Measurements from ENCODE around the gene SPATC1L.
"Not testable (repeated sequence)": the region's sequence is repeated elsewhere in the genome, so short reads cannot be mapped to it uniquely, and the experiment has no call there.

The SPATC1L gene

GRCh38 chr21:46183910-46184624 lies at the start of gene SPATC1L:
Gene SPATC1L, minus strand, starts transcription at chr21:46184459. Its CDS starts 1,643 bp downstream, at chr21:46182816.
- peak; percentile 72 for DNase-seq

GRCh38 chr21:46229923-46230260 lies 45.6 kb upstream of the SPATC1L start:
- no peak for DNase-seq

GRCh38 chr21:46229133-46229922 lies 45.1 kb upstream of the SPATC1L start:
- no peak for DNase-seq

GRCh38 chr21:46228345-46229051 lies 44.2 kb upstream of the SPATC1L start, which contains the start of gene LSS:
Gene LSS, minus strand, starts transcription at chr21:46228774. Its CDS starts 29 bp downstream, at chr21:46228745.
- peak; percentile 98 for DNase-seq

GRCh38 chr21:46227811-46228344 lies 43.6 kb upstream of the SPATC1L start:
- no peak for DNase-seq

- DNase-seq: peak; percentile 6
These were observed 42.8 kb upstream of the SPATC1L start for GRCh38 chr21:46226920-46227599.

GRCh38 chr21:46226146-46226545 lies 41.9 kb upstream of the SPATC1L start:
- no peak for DNase-seq

GRCh38 chr21:46223661-46224060 lies 39.4 kb upstream of the SPATC1L start:
- not testable (repeated sequence) for DNase-seq

- no peak for DNase-seq
These were observed 39.0 kb upstream of the SPATC1L start for GRCh38 chr21:46223217-46223616.

GRCh38 chr21:46222436-46223116 lies 38.3 kb upstream of the SPATC1L start:
- no peak for DNase-seq

- no peak for DNase-seq
These were observed 37.6 kb upstream of the SPATC1L start for GRCh38 chr21:46221664-46222435.

GRCh38 chr21:46220847-46221246 lies 36.6 kb upstream of the SPATC1L start:
- DNase-seq: no peak

GRCh38 chr21:46220275-46220810 lies 36.1 kb upstream of the SPATC1L start:
- no peak for DNase-seq

GRCh38 chr21:46219591-46220239 lies 35.5 kb upstream of the SPATC1L start:
- no peak for DNase-seq

GRCh38 chr21:46218906-46219590 lies 34.8 kb upstream of the SPATC1L start:
- no peak for DNase-seq

GRCh38 chr21:46217511-46218196 lies 33.4 kb upstream of the SPATC1L start:
- DNase-seq: no peak

- no peak for DNase-seq
These were observed 32.0 kb upstream of the SPATC1L start for GRCh38 chr21:46216132-46216747.

GRCh38 chr21:46215436-46216131 lies 31.3 kb upstream of the SPATC1L start:
- no peak for DNase-seq

All from fibroblast of upper back skin (primary cell).